ENCODE measurements around the gene ITGA11.

ITGA11 gene

GRCh38 chr15:68445351-68445750 is 13.4 kb upstream of the ITGA11 start:
- no peak for DNase-seq

- DNase-seq = no peak
These were observed 12.4 kb upstream of the ITGA11 start for GRCh38 chr15:68444336-68444735.

- no peak for DNase-seq
These were observed 10.9 kb upstream of the ITGA11 start for GRCh38 chr15:68442903-68443302.

DNA sequence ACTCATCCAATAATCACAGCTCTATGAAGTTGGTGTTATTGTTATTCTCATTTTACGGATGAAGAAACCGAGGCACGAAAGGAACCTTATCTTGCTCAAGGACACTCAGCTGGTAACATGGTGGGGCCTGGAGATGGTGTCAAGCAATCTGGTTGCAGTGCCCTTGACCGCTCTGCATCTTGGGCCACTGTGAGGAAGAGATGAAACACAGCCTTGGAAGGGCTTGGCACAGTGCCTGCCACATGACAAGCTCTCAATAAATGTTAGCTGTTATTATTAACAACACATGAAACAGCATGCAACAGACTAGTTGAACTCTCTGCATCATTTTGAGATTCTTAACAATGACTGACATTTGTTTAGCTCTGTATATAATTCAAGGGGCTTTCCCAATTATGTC is 10.1 kb upstream of the ITGA11 start:
- no peak for DNase-seq

- no peak for DNase-seq
These were observed 9.2 kb upstream of the ITGA11 start for GRCh38 chr15:68441045-68441743.

- DNase-seq = no peak
These were observed 8.2 kb upstream of the ITGA11 start for GRCh38 chr15:68440136-68440535.

DNA sequence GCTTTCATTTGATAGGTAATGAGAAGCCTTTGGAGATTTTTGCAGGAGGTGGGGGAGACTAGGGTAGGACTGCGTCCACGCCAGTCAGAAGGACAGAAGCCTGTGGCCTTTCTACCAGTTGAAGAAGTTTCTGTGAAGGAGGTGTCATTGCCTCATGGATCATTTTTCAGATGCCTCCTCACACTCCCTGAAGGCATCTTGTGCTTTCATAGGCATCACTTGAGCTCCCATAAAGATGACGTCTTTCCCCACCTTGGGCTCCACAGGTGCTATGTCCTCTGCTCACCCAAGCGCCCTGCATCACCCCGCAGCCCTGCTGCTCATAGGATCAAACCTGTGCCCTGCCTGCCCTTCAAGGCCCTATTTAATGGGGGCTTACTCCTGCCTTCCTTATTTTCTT is 7.5 kb upstream of the ITGA11 start:
- DNase-seq = no peak

- DNase-seq = no peak
These were observed 4.7 kb upstream of the ITGA11 start for GRCh38 chr15:68436680-68437079.

- no peak for DNase-seq
These were observed 4.0 kb upstream of the ITGA11 start for GRCh38 chr15:68435966-68436365.

GRCh38 chr15:68434021-68434420 is 2.1 kb upstream of the ITGA11 start:
- no peak for DNase-seq

DNA sequence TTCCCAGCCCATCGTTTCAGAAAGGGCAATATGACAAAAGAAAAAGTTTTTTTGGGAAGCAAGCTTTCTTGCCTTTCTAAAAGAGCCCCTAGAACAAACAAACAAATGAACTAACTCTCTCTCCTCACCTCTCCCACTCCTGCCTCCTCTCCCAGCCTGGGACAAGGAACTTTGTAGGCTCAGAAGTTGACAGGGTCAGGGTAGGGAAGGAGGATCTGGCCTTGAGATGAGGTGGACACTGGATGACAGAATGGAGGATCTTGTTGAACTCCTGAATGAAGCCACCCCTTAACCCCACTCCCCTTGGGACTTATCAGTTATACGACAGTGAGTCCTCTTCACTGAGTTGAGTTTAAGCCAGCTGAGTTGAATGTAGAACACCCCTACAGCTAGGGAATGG is 1.6 kb upstream of the ITGA11 start:
- no peak for DNase-seq

DNA sequence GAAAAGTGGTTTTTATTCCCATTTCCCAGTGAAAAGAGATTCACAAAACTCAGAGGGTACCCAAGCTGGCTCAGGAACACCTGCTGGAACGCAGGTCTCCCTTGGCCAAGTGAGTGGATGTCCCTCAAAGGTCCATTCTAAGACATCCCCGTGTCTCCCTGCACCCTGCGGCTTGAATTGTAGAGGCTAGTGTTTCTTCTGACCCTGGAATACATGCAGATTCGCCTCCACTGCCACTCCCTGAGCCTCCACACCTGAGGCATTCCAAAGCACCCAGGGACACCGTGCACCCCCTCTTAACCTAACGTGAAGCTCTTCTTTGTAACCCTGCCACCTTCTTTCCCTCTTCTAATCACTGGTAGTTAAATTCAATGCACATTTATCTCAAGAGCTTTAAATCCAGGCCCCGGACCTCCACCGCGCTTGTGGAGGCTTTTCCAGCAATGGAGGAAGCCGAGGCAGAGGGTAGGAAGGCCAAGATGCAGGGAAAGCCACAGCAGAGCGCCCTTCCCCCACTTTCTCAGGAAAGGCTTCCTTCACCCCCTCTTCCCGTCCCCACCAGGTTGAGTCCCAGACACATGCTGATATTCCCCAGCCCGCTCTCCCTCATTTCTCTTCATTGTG is 590 bp upstream of the ITGA11 start:
- no peak for DNase-seq

GRCh38 chr15:68431037-68431791 is 749 bp downstream of the ITGA11 start:
- peak; percentile 55 for DNase-seq

GRCh38 chr15:68430471-68431036 is 1.4 kb downstream of the ITGA11 start:
- DNase-seq = no peak

GRCh38 chr15:68429691-68430470 is 2.1 kb downstream of the ITGA11 start:
- DNase-seq = no peak

DNA sequence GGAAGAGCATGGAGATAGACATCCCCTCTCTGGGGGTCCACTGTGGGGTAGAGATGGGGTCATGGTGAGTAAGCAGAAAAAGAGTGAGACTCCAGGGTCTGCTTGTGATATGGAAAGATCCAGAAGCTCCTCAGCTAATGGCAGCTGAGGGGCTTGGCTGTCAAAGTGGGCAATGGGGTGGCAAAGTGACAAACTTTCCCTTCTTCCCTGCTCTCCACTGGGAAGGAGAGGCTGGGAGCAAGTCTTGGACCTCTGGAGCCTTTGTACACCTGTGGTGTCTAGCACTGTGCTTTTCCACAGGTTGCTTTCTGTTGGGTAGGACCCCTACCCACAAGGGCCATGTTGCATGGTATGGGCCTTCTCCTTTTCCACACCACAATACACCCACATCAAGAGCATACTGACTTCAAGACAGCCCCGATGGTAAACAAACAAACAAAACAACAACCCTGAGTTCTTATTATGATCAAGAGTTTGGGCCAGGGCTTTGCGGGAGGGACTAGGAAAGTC is 3.5 kb downstream of the ITGA11 start:
- DNase-seq = no peak

DNA sequence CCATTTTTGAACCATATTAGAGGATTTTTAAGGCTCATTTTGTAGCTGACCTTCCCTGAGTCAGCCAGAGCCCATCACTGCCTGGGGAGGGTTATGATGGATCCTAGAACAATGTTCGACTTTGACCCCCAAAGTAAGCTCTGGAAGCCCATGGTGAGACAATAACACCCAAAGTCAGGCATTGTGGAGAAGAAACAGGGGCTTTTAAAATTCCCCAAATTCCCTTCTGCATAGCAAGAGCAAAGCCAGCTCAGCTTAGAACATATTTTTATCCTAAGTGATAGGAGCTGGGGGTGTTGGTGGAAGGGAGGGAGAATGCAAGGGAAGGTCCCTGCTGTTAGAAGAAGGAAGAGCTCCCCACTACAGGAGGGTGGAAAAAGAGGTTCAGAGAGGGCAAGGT is 4.0 kb downstream of the ITGA11 start:
- DNase-seq = no peak

DNA sequence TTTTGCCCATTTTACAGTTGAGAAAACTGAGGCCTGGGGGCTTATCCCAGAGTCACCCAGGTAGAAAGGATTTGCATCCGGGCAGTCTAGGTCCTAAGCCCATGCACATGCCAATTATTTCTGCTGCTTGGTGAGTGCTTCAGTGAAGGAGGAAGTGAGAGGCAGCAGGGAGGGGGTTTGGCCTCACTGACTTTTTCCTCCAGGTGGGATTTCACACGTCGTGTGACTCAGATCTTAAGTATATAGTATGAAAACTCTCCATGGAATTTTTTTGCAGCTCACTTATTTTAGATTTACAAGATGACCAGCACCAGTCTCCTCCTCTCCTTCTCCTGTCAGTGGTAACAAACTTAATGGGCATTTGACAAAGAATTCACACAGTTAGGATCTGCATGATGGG is 4.6 kb downstream of the ITGA11 start:
- no peak for DNase-seq

GRCh38 chr15:68426116-68426515 is 5.8 kb downstream of the ITGA11 start:
- DNase-seq = no peak

GRCh38 chr15:68425428-68426060 is 6.4 kb downstream of the ITGA11 start:
- DNase-seq = no peak

- DNase-seq = no peak
These were observed 7.1 kb downstream of the ITGA11 start for GRCh38 chr15:68424754-68425390.
